Measurements from ENCODE around the gene ZBTB43.
A peak's percentile ranks its signal among the peaks of the same experiment; 100 is the strongest.

Gene ZBTB43

DNA sequence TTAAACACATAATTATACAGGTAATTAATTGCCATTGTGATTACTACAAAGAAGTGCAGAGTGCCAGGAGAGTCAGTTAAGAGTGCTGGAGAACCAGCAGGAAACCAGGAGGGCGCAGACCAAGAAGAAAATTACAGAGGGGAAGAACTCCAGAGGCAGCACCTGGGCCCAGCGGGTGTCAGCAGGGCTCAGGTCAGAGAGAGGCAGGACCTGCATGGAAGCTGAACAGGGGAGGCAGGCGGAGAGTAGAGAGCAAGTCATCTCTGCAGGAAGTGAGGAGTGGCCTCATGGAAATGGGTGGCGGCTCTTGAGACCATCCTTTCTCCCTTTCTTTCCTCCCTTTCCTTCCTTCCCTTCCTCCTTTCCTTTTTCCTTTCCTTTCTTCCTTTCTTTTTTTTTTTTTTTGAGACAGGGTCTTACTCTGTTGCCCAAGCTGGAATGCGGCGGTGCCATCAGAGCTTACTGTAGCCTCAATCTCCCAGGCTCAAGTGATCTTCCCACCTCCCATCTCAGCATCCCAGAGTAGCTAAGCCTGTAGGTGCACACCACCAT lies 51.6 kb downstream of the ZBTB43 start:
- no peak for DNase-seq (ENCODE audit: low read depth in 3 of 3, low spot score in 1 of 3)

DNA sequence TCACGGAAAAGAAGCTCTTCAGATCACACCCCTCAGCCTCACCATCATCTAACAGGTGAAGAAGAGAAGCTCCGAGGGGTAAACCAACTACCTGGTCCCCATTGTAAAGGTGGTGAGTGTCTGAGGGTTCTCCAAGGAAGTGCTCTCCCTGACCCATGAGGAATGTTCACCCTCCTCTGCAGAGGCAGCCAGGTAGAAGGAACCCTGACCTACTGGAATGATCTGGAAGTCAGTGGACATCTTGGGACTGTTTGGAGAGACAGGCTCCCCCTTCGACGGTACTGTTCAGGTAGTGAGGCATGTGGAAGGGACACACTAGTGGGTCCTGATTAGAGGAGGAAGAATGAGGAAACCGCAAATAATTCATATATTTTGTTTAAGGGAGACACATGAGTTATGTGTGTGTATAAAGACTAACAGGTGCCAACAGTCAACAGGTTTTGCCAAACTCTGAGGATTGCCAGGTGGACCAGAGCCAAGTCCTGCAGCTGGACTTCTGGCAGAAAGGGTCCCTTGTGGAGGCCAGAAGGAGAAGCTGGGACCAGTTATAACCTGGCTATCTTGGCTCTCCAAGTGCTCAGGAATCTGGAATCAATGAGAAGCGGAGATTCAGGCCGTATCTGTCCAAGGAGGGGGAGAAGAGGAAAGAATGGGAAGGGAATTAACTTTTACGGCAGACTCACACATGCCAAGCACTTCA lies 52.6 kb downstream of the ZBTB43 start:
- no peak for DNase-seq (ENCODE audit: low read depth in 3 of 3, low spot score in 1 of 3)

DNA sequence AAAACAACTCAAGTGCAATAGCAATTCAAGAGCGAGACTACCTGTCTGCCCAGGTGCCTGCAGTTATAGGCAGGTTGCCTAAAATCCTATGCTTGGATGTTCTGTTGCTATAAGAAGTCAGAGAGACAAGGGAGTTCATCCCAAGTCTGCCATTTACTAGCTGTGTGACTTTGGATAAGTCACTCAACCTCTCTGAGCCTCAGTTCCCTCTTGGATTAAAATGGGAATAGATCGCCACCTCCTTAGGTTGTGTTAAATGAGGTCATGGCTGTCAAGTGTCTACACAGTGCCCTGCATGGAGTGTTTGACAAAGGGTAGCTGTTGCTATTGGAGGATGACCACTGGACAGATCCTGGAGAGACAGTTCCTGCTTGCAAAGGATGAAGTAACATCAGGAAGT lies 54.3 kb downstream of the ZBTB43 start:
- DNase-seq (ENCODE audit: low read depth in 3 of 3, low spot score in 1 of 3) = no peak

DNA sequence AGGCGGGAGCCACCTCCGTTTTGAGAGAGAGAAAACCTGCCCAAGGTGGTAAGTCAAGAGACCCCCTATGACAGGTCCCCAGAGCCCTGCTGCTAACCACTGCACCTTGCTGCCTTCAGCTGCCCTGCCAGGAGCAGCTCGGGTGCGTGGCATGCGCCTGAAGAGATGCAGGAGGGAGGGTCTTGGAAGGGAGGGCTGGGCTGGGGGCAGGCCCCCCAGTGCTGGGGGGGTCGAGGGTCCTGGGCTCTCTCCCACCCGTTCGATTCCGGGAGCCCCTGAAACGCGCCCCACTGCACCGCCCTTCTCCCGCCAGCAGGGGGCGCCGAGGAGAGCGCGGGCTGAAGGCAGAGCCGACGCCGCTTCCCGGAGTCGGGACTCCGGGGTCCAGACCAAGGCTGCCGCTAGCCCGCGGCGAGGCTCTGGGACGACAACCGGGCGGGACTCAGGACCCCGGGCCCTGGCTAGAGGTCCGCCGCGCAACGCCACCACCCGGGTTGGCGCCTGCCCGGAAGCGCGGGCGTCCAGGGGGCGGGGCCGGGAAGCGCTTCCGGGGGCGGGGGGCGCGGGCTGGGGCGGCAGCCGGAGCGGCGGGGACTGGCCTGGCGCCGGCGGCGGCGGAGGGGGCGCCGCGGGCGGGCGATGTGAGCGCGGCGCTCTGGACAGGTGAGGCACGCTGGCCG lies 55.4 kb downstream of the ZBTB43 start, which contains the start of gene ZBTB34:
Gene ZBTB34, plus strand, starts transcription at position 563 of the 680 bp plus-strand sequence. CDS start 18,761 bp downstream, outside the sequence.
- DNase-seq (ENCODE audit: low read depth in 3 of 3, low spot score in 1 of 3) = peak; percentile 13 to 71 (median 54)

DNA sequence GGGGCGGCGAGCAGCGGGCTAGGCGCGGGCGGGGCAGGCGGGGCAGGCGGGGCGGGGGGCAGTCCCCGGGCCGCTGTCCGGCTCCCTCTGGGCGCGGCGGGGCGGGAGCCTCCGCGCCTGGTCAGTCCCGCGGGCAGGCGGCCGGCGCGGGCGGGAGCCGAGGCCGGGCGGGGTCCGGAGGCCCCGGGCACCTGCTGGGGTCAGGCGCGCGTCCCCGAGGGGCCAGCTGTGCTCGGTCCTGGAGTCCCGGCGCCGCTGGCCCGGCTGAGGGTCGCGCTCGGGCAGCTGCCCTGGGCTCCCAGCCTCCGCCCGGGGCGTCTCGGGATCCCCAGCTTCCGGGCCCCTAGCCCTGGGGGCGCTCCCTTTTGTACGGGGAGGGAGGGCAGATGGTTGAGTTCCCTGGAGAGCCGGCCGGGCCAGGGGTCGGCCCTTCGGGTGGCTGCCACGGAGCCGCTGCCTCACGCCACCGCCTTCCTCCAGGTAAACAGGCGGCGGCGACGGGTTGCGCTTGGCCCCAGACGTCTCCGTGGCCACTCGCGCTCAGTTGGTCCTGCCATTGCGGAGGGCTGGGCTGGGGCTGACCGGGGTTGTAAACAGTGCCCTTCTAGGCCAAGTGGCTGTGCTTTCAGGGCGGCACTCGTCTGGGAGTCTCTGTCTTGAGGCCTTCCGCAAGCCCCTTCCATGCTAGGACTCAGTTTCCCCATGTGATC lies 56.1 kb downstream of the ZBTB43 start:
- no peak for DNase-seq (ENCODE audit: low read depth in 3 of 3, low spot score in 1 of 3)

DNA sequence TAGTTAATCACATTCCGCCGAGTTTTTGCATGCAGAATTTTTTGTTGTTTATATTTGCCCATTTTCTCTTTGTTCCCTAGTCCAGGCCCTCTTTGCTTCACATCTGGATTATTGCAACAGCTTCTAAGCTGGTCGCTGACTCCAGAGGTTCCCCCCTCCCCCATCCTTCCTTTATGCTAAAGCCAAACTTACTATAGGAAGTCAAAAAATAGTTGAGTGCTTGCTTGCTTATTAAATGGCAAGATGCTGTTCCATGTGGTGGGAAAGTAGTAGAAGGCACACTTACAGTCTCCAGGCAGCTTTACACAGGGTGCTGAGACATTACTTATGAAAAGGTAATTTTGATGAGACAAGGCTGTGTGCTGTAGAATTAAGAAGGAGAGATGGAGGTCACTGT lies 56.9 kb downstream of the ZBTB43 start:
- no peak for DNase-seq (ENCODE audit: low read depth in 3 of 3, low spot score in 1 of 3)

DNA sequence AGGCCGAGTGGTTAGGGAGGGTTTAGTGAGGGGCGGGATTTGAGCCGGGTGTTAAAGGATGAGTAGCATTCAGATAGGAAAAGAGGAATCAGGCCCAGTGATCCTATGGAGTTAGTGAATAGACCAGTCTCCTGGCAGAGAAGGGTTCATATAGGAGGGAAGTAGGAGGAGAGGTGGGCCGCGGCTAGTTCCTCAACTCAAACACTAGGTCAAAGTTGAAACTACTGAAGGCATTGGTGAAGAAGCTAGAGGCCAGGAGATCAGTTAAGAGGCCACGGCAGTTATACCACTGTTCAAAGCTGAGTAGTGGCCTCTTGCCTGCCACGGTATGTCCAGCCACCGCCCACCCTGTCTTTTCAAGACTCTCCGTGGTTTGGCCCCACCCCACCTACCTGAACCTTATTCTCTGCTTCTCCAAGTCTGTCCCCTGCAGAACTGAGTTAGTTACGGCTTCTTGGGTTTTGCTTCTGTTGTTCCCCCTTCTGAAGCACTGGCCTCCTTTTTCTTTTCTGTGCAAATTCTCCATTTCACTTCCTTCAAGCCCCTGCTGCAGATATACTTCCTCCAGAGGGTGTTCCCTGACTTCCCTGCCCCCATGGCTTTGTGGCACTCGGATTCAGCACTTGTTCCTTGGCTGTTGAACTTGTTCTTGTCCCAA lies 57.4 kb downstream of the ZBTB43 start:
- DNase-seq (ENCODE audit: low read depth in 3 of 3, low spot score in 1 of 3) = no peak

DNA sequence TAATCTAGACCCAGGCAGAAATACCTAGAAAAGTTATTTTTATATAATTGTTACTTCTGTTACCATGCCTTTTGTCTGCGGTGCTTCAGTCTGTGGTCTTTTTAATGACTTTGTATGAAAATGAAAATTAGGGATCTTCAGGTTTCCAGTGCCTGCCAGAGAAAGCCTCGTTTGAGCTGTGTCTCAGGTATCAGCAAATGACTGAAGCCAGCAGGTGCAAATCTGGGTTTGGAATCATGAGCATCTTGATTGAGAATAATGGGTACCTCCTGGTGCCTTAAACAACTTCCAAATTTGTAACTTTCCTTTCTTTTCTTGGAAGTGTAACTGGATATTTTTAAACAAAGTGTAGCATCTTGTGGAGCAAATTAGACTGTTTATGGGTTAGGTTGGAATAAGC lies 59.9 kb downstream of the ZBTB43 start:
- DNase-seq (ENCODE audit: low read depth in 3 of 3, low spot score in 1 of 3) = no peak

DNA sequence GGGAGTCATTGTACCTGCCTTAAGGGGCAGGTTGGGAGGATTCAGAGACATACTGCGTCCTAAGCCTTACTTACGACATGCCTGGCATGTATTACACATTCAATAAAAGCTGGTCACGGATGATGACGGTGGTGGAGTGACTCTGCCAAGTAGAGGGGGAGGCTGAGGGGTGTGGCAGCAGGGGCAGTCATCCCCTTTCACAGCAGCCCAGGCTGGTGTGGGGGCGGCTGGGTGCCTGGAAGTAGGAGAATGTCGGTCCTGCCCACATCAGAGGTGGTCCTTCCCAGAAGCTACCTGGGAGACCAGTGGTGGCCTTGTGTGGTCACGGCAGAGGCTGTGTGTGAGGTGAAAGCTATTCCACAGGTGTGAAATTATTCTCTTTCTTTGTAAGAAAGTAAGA lies 64.5 kb downstream of the ZBTB43 start:
- DNase-seq (ENCODE audit: low read depth in 3 of 3, low spot score in 1 of 3) = no peak

DNA sequence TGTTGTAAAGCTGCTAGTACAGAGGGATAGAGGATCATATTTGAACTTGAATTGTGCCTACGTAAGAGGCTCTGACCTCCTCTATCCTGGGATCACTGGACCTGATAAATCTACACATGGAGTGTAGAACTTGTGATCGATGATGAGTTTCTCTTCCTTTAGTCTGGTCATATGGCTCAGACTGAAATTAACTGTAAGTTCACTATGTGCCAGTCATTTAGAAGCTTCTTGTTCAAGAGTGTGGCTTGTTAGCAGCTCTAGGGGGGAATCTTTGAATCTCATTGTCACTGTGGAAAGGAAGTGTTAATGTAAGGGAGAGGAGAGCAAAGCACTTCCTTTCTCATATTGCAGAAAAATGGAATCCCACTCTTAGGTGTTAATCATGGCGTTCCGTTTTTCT lies 67.7 kb downstream of the ZBTB43 start:
- DNase-seq (ENCODE audit: low read depth in 3 of 3, low spot score in 1 of 3) = no peak

DNA sequence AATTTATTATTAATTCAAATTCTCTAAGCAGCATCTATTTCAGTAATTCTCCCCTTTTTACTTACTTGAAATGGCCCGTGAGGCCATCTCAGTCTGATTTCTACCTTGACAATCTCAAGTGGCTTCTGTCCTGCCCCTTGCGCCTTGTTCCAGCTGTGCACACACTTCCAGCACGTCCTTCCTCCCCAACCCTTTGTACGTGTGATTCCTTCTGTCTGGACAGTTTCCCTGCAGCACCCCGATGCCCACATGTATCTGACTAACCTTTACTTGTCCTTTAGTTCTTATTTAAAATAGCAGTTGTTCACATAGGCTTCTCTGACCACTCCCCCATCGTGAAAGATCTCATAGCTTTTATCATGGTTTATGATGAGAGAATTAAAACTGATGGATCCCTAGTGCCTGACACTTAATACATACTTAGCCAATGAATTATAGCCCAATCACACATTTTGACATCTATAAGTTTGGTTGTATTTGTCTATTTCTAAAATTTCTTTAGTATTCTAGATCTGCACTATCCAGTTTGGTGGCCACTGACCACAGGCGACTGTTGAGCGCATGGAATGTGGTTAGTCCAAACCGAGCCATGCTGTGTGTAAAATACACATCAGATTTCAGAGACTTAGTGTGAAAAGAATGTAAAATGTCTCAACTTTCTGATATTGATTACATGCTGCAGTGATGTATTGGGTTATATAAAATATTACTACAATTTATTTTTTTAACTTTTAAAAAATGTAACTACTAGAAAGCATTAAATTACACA lies 69.9 kb downstream of the ZBTB43 start:
- DNase-seq (ENCODE audit: low read depth in 3 of 3, low spot score in 1 of 3) = no peak

DNA sequence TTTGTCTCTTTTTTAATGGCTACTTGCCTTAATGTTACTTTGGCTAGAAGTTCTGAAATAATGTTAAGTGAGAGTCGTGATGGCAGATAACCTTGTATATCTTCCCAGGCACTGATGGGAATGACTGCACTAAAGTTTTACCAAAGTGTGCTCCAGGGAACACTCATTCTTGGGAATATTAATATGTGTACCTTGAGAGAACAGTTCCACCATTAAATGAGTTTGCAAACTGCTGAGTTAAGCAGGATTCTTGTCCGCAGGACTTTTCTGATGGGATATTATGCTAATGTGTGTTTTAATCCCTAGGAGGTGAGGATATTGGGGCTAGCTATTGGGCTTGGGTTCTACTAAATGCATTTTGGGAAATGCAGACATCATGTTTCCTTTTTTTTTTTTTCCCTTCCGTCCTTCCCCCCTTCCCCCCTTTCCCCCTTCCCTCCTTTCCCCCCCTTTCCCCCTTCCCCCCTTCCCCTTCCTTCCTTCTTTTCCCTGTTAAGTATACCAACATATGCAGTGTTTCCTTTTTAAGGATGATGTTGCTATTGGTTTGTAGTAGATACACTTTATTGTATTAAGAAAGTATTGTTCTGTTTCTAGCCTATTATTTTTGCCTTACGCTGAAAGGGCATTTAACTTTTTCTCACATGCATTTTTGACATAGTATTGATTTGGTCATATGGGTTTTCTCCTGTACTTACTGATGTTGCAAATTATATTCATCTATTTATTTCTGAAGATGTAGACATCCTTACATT lies 71.1 kb downstream of the ZBTB43 start:
- DNase-seq (ENCODE audit: low read depth in 3 of 3, low spot score in 1 of 3) = no peak

DNA sequence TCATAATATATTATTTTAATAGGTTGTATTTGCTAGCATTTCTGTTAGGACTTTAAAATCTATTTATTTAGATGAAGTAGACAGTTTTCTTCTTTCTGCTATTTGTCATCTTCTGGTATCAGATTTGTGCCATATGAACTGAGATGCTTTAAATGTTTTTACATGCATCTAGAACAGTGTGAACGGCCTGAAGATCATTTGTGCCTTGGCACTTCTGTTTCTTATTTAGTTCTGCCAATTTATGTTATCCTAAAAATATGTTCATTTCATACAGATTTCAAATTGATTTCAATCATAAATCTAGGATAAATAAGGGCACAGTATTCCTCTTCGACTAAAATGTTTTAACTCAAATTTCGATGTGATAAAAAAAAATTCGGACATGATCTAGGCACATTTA lies 71.7 kb downstream of the ZBTB43 start:
- no peak for DNase-seq (ENCODE audit: low read depth in 3 of 3, low spot score in 1 of 3)

DNA sequence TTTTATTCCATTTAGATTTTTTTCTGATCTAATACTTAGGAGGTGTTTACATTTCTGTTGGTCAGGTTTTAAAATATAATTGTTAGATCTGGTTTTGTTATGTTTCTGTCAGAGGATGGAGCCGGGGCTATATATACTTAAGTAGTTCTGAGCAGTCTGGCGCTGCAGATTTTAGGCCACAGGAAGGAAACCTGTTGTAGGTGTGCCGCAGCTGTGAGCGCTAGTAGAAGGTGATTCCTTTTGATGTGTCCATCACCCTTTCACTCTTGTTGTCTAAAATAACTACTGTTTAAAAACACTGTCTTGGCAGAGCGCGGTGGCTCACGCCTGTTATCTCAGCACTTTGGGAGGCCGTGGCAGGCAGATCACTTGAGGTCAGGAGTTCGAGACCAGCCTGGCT lies 72.6 kb downstream of the ZBTB43 start:
- no peak for DNase-seq (ENCODE audit: low read depth in 3 of 3, low spot score in 1 of 3)

DNA sequence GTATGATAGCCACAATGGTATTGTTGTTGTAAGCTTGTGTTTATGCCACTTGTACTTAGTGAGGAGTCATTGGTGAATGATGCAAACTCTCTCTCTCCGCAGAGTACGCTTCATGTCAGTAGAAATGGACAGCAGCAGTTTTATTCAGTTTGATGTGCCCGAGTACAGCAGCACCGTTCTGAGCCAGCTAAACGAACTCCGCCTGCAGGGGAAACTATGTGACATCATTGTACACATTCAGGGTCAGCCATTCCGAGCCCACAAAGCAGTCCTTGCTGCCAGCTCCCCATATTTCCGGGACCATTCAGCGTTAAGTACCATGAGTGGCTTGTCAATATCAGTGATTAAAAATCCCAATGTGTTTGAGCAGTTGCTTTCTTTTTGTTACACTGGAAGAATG lies 74.4 kb downstream of the ZBTB43 start:
- no peak for DNase-seq (ENCODE audit: low read depth in 3 of 3, low spot score in 1 of 3)

DNA sequence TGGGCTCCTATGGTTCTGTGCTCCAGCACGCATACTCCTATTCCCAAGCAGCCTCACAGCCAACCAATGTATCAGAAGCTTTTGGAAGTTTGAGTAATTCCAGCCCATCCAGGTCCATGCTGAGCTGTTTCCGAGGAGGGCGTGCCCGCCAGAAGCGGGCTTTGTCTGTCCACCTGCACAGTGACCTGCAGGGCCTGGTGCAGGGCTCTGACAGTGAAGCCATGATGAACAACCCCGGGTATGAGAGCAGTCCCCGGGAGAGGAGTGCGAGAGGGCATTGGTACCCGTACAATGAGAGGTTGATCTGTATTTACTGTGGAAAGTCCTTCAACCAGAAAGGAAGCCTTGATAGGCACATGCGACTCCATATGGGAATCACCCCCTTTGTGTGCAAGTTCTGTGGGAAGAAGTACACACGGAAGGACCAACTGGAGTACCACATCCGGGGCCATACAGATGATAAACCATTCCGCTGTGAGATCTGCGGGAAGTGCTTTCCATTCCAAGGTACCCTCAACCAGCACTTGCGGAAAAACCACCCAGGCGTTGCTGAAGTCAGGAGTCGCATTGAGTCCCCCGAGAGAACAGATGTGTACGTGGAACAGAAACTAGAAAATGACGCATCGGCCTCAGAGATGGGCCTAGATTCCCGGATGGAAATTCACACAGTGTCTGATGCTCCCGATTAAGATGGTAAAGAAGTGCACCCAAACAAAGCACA lies 75.5 kb downstream of the ZBTB43 start:
- no peak for DNase-seq (ENCODE audit: low read depth in 3 of 3, low spot score in 1 of 3)

DNA sequence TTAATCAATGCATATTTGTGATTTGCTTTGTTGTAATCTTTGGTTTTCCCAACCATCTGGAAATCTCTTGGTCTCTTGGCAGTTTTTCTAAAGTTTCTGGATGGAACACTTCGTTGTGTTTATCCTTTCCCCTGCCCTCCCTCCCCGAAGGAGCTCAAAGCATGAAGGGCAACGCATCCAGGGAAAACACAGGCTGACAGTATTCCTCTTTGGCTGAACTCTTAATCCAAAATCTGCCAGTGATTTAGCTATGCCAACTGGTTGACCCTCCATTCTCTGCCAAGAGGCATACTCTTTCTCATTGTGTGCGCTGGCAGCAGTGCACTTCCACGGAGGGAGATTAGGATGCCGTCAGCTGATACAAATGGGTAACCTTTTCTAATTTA lies 76.1 kb downstream of the ZBTB43 start:
- DNase-seq (ENCODE audit: low read depth in 3 of 3, low spot score in 1 of 3) = no peak

DNA sequence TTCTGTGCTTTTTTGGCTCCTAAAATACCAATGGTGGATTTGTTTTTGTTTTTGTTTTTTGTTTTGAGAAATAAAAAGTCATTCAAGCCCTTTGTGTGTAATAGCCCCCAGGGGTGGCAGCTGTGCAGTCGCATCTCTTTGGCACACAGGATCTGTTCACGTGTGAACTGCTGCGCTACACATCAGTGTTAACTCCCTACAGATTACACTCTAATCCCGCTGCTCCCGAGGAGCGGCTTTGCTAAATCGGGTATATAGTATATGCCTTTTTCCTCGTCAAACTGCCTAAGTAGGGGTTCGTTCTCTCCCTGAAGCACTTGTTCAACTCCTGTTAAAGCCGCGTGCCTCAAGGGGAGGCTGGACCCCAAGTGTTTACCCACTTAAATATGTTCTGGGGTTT lies 77.9 kb downstream of the ZBTB43 start:
- DNase-seq (ENCODE audit: low read depth in 3 of 3, low spot score in 1 of 3) = no peak

DNA sequence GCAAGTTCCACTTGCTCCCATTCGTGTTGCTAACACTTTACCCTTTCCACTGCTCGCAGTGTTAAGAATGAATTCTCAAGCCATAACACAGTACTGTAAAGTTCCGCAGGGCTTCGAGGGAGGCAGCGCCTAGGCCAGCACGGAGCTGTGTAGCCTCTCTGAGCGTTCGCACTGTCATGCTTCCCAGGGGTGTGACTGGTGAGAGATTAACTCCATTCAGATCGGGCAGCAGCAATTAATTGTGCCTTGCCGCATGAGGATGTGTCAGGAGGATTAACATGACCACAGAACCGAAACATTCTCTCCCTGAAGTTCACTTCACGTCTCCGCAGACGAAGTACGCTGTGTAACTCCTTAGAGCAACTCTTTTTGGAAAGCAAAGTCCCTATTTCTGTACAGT lies 78.8 kb downstream of the ZBTB43 start:
- DNase-seq (ENCODE audit: low read depth in 3 of 3, low spot score in 1 of 3) = no peak
